Left forelimb (tissue), 1 donor: ENCODE measurements around the gene MSRB3.
"Not testable (repeated sequence)": the region's sequence is repeated elsewhere in the genome, so short reads cannot be mapped to it uniquely, and the experiment has no call there.

ENCODE experiments used
- DNase-seq: peaks from one replicate; pipeline ENCODE4 v3.0.0-alpha.2; 2018; ENCODE audit warnings: low spot score

The MSRB3 gene

GRCh38 chr12:65458718-65459117 is 180.2 kb downstream of the MSRB3 start:
- no peak for DNase-seq

GRCh38 chr12:65459545-65459944 is 181.1 kb downstream of the MSRB3 start:
- no peak for DNase-seq

- no peak for DNase-seq
Observed at GRCh38 chr12:65460063-65460462, 181.6 kb downstream of the MSRB3 start.

DNA sequence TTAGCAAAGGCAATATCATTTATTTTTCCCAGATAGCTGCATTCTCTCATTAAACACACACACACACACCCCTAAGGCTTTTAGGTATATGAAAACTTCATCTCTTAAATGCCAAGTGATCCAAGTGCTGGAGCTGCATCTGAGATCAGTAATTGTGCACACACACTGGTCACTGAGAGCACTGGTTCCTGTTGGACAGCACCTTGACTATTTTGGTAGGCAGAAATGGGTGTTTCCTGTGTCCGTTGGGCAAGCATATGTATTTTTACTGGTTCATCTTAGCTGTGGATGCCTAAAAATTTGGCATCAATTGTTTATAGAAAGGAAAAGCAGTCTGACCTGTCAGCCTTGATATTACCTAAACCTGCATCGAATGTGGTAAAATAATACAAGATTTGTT is 182.5 kb downstream of the MSRB3 start:
- DNase-seq = no peak

DNA sequence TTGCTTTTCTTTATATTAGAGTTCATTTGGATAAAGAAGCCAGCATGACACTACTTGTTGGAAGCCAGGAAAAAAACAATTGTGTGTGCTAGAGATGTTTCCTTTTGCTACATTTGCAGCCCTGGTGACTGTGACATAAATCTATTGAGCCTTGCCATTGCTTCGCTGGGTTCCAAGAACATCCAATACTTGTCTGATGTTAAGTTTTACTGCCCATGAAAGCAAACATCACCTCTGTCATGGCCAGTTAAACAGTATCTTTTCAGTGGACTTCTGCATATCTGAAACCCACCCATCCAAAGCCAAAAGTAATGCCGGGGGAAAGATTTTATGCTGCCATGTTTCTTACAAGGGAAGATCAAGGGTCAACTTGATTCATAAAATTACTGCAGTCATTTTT is 184.0 kb downstream of the MSRB3 start:
- no peak for DNase-seq

- DNase-seq = no peak
Observed at GRCh38 chr12:65463082-65463481, 184.6 kb downstream of the MSRB3 start.

DNA sequence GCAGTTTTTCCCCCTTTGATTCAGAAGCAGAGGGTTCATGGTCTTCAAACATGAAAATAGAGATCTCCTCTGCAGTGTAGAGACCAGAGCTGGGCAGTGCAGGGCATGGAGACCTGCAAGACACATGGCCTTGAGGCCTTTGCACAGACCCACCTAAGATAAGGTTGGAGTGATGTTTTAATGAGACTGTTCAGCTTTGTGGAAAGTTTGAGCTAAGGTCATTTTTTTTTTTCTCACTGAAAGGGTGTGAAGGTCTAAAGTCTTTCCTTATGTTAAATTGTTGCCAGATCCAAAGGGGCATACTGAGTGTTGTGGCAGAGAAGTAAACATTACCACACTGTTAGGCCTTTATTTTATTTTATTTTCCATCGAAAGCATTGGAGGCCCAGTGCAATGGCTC is 185.1 kb downstream of the MSRB3 start:
- DNase-seq = no peak

DNA sequence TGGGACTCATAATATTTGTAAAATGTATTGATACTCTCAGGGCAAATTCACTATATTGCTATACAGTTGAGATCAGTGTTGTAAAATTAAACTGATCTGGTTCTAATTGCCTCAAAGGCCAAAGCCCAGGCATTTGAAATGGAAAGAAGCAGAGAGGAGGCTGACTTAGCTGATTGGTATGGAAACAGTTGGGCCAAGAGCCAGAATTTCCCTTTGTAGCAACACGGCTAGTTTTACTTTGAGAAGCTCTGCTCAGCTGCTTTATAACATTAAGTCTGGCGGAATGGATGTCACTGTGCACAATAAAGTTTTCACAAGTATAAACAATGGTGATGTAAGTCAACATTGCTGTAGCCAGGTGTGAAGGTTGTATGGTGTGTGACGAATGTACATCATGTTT is 186.4 kb downstream of the MSRB3 start:
- DNase-seq = no peak

- no peak for DNase-seq
Observed at GRCh38 chr12:65465766-65466547, 187.5 kb downstream of the MSRB3 start.

DNA sequence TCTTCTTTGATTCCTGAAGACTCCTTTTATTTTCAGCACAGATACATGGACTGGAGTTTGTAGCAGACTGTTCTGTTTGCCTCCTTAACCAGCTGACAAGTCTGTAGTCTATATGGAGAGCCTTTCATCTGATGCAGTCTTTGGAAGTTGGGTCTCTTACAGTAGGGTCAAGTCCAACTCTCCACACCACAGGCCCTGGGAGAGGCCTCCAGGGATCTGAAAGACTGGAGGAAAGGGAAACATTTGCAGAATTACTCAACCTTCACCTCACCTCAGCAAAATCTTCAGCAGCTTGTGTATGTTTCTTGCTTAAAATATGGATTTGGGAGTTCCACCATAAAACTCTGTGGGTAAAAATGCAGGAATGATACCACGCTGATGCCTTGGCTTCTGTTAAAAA is 188.4 kb downstream of the MSRB3 start:
- DNase-seq = no peak

- no peak for DNase-seq
Observed at GRCh38 chr12:65470256-65470655, 191.8 kb downstream of the MSRB3 start.

GRCh38 chr12:65472079-65472478 is 193.6 kb downstream of the MSRB3 start:
- DNase-seq = no peak

DNA sequence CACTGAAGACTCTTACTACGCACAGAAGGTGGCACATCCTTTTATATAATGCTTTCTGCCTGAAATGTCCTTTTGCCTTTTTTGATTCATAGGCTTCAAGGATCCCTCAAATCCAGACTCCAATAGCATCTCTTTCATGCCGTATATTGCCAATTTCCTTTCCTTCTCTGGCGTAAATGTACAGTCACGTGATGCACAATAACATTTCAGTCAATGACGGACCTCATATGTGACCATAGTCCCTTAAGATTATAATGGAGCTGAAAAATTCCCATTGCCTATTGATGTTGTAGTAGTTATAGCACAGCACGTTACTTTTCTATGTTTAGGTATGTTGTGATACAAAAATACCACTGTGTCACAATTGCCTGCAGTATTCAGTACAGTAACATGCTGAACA is 196.3 kb downstream of the MSRB3 start:
- no peak for DNase-seq

- DNase-seq = no peak
Observed at GRCh38 chr12:65477721-65478120, 199.2 kb downstream of the MSRB3 start.

- DNase-seq = not testable (repeated sequence)
Observed at GRCh38 chr12:65483891-65484516, 205.5 kb downstream of the MSRB3 start.

GRCh38 chr12:65488197-65488596 is 209.7 kb downstream of the MSRB3 start:
- no peak for DNase-seq

DNA sequence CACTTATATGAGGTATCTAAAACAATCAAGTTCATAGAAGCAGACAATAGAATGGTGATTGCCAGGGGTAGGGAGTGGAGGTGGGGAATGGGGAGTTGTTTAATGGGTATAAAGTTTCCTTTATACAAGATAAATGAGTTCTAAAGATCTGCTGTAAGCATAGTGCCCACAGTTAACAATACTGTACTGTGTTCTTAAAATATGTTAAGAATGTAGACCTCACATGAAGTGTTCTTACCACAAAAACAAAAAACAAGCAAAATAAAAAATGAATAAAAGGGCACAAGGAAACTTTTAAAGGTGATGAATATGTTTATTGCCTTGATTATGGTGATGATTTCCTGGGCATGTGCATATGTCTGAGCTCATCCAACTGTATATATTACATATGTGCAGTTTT is 211.8 kb downstream of the MSRB3 start:
- DNase-seq = no peak

DNA sequence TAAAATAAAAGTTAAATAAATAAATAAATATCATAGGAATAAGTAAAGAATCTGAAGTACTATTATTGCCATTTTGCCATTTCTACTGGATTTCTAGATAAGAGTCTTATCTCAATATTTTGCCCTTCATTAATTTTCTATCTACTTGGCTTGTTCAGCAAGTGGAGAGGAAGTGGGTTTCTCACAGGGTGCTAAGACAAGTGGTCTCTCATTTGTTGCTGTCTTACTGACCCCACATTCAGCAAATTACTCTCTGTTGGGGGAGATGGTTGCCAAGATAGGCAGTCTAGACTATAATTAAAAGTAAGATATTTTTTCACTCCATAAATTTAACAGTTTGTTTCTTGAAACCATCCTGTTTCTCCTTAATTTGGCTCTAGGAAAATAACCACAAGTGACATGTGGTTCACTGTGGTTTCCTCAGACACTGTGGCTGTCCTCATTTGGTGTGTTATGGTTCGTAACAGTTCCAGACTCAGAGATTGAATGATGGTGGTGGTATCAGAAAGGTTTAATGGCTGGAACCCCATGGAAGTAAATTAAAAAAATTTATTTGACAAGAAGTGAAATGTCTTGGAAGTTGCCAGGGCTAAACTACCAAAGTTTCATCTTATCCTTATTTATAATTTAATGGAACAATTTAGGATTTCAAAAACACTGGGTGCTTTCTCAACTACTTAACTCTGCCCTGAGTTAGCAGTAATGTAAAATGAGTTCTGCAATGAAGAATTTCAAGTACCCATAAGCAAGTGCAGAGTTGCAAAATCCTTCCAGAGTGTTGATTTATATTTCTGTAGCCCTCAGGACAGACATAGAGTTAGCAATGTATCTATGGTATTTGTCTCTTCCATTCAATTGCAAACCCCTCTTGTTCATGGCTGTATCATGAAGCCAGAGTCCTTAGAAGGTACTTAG is 214.8 kb downstream of the MSRB3 start:
- no peak for DNase-seq

DNA sequence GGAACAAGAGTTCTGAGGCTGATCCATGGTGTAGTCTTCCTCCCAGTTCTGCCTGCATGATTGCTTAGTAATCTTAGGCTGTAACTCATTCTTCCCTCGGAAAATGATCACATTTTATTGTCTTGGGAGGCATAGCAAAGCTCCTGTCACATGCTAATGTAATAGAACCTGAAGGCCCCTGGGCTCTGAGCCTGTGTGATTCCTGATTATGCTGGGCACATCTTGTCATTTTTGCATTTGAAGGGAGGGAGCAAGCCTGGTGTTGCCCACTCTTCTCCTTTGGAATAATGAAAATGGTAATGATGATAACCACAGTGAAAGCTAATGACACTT is 215.4 kb downstream of the MSRB3 start:
- DNase-seq = no peak

GRCh38 chr12:65494537-65494936 is 216.1 kb downstream of the MSRB3 start:
- no peak for DNase-seq

- no peak for DNase-seq
Observed at GRCh38 chr12:65495233-65495632, 216.8 kb downstream of the MSRB3 start.

DNA sequence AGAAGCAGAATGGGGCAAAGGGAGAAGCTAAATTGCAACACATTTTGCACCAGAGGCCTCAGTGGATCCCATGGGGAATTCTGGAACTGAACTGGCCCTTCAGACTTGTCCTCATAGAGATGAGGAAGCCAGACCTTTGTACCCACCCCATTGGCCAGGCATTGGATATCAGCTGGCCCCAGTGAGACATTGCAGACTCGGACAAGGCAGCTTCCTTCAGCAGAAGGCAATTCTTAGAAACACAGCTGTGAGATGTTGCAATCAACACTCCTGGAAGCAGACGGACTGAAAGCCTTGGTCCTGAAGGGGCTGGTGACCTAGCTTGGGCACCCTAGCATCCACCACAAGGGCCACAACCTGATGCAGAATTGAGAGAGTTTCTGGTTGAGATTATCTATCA is 218.1 kb downstream of the MSRB3 start:
- DNase-seq = no peak

- DNase-seq = no peak
Observed at GRCh38 chr12:65497660-65498059, 219.2 kb downstream of the MSRB3 start.
